Natural killer cell (primary cell): ENCODE measurements around the gene EXOC4. TPM values are rescaled to one million over a fixed set of nuclear protein-coding genes. Genes with fewer than 3 reads are reported as not detected.

Source experiments
- ATAC-seq, 3 donors: fragments of 150-1000 bp in 2 of 3; fragments of 200-7000 bp in 1 of 3; cut with Tn5 transposase; 1 replicate in 1 of 3; 2 replicates in 2 of 3; pipeline ENCODE4 v1.10.0; 2021; ENCODE audit warnings: mild to moderate bottlenecking in 2 of 3, moderate library complexity in 2 of 3
- DNase-seq, 2 donors: peaks; one replicate each; pipeline versions ENCODE4 v3.0.0 to v3.0.0-alpha.2; 2013 to 2021; ENCODE audit warnings: mixed read lengths in 1 of 2
- H3K27ac ChIP-seq: one replicate; pipeline ENCODE4 v1.5.1; 2013; ENCODE audit warnings: mild to moderate bottlenecking, low read length
- H3K27me3 ChIP-seq: one replicate; pipeline ENCODE4 v1.6.1; 2013; ENCODE audit warnings: low read length; ENCODE audit not compliant: control insufficient read depth, insufficient read depth
- H3K36me3 ChIP-seq: one replicate; pipeline ENCODE4 v1.6.1; 2013; ENCODE audit warnings: low read length; ENCODE audit not compliant: control insufficient read depth, insufficient read depth
- H3K4me1 ChIP-seq: one replicate; pipeline ENCODE4 v1.6.1; 2013; ENCODE audit warnings: low read length; ENCODE audit not compliant: control insufficient read depth, insufficient read depth
- H3K4me3 ChIP-seq: one replicate; pipeline ENCODE4 v1.5.1; 2013; ENCODE audit warnings: low read length
- H3K9me3 ChIP-seq: one replicate; pipeline ENCODE4 v1.6.1; 2013; ENCODE audit warnings: low read length; ENCODE audit not compliant: control insufficient read depth, insufficient read depth
- H3K27ac Mint-ChIP-seq, 2 donors: one replicate each; pipeline ENCODE4 v1.8.0; 2022; ENCODE audit warnings: mild to moderate bottlenecking in 2 of 2, mixed read lengths in 2 of 2, moderate library complexity in 1 of 2
- H3K27me3 Mint-ChIP-seq, 2 donors: one replicate each; pipeline ENCODE4 v1.8.0; 2022; ENCODE audit warnings: low read depth in 2 of 2, mixed read lengths in 2 of 2
- H3K36me3 Mint-ChIP-seq: one replicate; pipeline ENCODE4 v1.8.0; 2022; ENCODE audit warnings: mixed read lengths
- H3K4me1 Mint-ChIP-seq, 2 donors: one replicate each; pipeline ENCODE4 v1.8.0; 2022; ENCODE audit warnings: mixed read lengths in 2 of 2
- H3K4me3 Mint-ChIP-seq: one replicate; pipeline ENCODE4 v1.8.0; 2022; ENCODE audit warnings: mild to moderate bottlenecking, moderate library complexity, mixed read lengths
- H3K9me3 Mint-ChIP-seq, 2 donors: one replicate each; pipeline ENCODE4 v1.8.0; 2022; ENCODE audit warnings: mixed read lengths in 2 of 2
- CTCF ChIP-seq: fragments of 200-600 bp; IDR thresholded peaks from one replicate; pipeline ENCODE4 v1.8.0; 2022; ENCODE audit warnings: antibody characterized with exemption
- WGBS: methylation state at CpG from one replicate; pipeline ENCODE4 v1.1.7; 2013; ENCODE audit warnings: missing lambda C conversion rate; ENCODE audit not compliant: insufficient coverage; 5-methylcytosine and 5-hydroxymethylcytosine counted together
- intact Hi-C: fragments of 100-400 bp; cut with micrococcal nuclease; formaldehyde crosslinking; loops from one replicate; pipeline ENCODE4 v1.14.2; 2022
- total RNA-seq, 4 donors: library from RNA; stranded (reverse); fragments of 120-200 nt in 1 of 4; gene quantifications; one replicate each; pipeline versions ENCODE4 v1.2.3 to v1.2.4, GENCODE V29; 2013 to 2022

Gene EXOC4
- total RNA-seq, 3 donors from 2014 or later (not counting 1 experiment from before 2014, with no cell fraction given): 105 to 148 (median 123) TPM

DNA sequence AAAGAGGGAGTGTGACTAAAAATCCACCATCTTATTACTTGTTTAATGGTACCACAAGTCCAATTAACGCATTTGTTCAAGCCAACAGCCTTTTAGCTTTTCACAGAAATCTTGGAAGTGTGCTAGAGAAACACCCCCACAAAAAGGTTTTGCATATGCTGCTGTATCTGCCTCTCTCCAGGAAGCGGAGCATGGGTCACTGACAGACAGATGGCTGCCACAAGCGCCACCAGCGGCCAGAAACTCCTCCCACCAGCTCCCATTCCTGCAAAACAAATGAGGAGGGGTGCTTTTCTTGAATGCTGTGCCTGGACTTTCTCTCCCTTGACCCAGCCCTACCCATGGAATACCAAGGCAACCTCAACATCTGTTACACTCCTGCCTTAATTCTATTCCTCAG lies 698.0 kb downstream of the EXOC4 start:
- intact Hi-C loops: no loop called here
- Histone ChIP-seq H3K9me3 (no peaks in the 10 kb centered on the region), H3K4me1 (no peaks in the 10 kb centered on the region), H3K36me3 (no peaks in the 10 kb centered on the region), H3K27me3 (no peaks in the 10 kb centered on the region), H3K27ac (no peak overlapping the region), H3K4me3 (no peak overlapping the region)
- no peak overlapping the region for H3K4me3 Mint-ChIP-seq
- no peaks in the 10 kb centered on the region for H3K27me3 Mint-ChIP-seq
- H3K36me3 Mint-ChIP-seq: peaks cover 7% of the 10 kb centered on the region
- no peaks in the 10 kb centered on the region for H3K4me1 Mint-ChIP-seq
- no peak for TF ChIP-seq CTCF
- no peak for DNase-seq
- no peak for ATAC-seq
- H3K9me3 Mint-ChIP-seq: no peaks in the 10 kb centered on the region
- H3K27ac Mint-ChIP-seq: no peak overlapping the region
- WGBS: 70% methylated on average over 4 of the region's 4 CpGs

- WGBS: 100% methylated on average over 2 of the region's 2 CpGs
- H3K27me3 ChIP-seq: no peaks in the 10 kb centered on the region
- Mint-ChIP-seq H3K27me3 (no peaks in the 10 kb centered on the region), H3K4me3 (no peak overlapping the region), H3K27ac (no peak overlapping the region), H3K4me1 (no peaks in the 10 kb centered on the region), H3K9me3 (no peaks in the 10 kb centered on the region), H3K36me3 (peaks cover 7% of the 10 kb centered on the region)
- TF ChIP-seq CTCF: no peak
- H3K4me3 ChIP-seq: no peak overlapping the region
- intact Hi-C loops: no loop called here
- no peaks in the 10 kb centered on the region for H3K9me3 ChIP-seq
- no peaks in the 10 kb centered on the region for H3K36me3 ChIP-seq
- ATAC-seq (no peak), DNase-seq (no peak)
- no peaks in the 10 kb centered on the region for H3K4me1 ChIP-seq
- no peak overlapping the region for H3K27ac ChIP-seq
Measured at GRCh38 chr7:133955208-133955607, 702.3 kb downstream of the EXOC4 start.

- Histone ChIP-seq H3K4me3 (no peak overlapping the region), H3K27ac (no peak overlapping the region), H3K36me3 (no peaks in the 10 kb centered on the region), H3K27me3 (no peaks in the 10 kb centered on the region), H3K9me3 (no peaks in the 10 kb centered on the region), H3K4me1 (peaks cover 4% of the 10 kb centered on the region)
- DNase-seq (no peak), ATAC-seq (no peak)
- 62% methylated on average over 2 of the region's 2 CpGs for WGBS
- intact Hi-C loops: no loop called here
- Mint-ChIP-seq H3K9me3 (no peaks in the 10 kb centered on the region), H3K4me1 (peaks cover 16 to 17% of the 10 kb centered on the region in 2 donors), H3K36me3 (no peaks in the 10 kb centered on the region), H3K27ac (no peak overlapping the region), H3K4me3 (no peak overlapping the region), H3K27me3 (no peaks in the 10 kb centered on the region)
- TF ChIP-seq CTCF: no peak
Measured at GRCh38 chr7:133957845-133958244, 705.0 kb downstream of the EXOC4 start.

- peaks cover 16 to 23% of the 10 kb centered on the region in 2 donors for H3K4me1 Mint-ChIP-seq
- no peak for DNase-seq
- no peak for TF ChIP-seq CTCF
- H3K4me3 Mint-ChIP-seq: no peak overlapping the region
- H3K36me3 Mint-ChIP-seq: no peaks in the 10 kb centered on the region
- H3K27ac Mint-ChIP-seq: no peak overlapping the region
- H3K4me3 ChIP-seq: no peak overlapping the region
- intact Hi-C loops: no loop called here
- no peaks in the 10 kb centered on the region for H3K36me3 ChIP-seq
- H3K9me3 ChIP-seq: no peaks in the 10 kb centered on the region
- H3K27me3 Mint-ChIP-seq: no peaks in the 10 kb centered on the region
- no peaks in the 10 kb centered on the region for H3K27me3 ChIP-seq
- no peak overlapping the region for H3K27ac ChIP-seq
- 100% methylated on average over 1 of the region's 1 CpG for WGBS
- ATAC-seq: no peak
- peaks cover 4% of the 10 kb centered on the region for H3K4me1 ChIP-seq
- H3K9me3 Mint-ChIP-seq: no peaks in the 10 kb centered on the region
Measured at GRCh38 chr7:133958822-133959221, 705.9 kb downstream of the EXOC4 start.
